Measurements from ENCODE around the gene DRD1.
"Not testable (repeated sequence)": the region's sequence is repeated elsewhere in the genome, so short reads cannot be mapped to it uniquely, and the experiment has no call there.

The DRD1 gene

DNA sequence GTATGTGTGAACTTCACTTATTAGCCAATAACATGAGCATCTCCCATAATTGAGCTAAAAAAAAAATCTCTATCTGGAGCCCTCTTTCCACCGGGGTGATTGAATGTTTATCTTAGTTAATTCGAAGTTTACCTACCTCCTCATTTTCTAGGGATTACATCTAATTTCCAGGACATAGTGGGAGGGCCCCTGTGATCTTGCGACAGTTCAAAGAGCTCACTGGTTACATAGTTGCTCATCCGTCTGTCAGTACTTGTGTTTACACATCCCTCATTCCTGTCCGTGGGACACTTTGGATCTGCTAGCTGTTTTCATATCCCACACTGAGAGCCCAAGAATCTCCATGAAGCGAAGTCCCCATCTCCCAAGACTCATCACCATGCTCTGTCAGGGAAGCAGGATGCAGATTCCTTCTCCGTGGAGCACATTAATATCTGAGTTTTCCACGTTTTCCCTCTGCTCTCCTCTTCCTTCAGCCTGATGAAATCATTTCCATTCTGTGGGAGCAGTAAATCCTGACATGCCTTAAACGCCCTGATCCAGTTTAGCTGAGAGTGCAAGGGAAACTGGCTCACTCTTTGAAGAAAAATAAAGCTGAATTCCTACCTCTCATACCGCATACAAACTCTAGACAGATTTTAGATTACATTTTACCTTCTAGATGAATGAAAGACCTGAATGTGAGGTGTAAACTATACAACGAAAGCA lies 24.2 kb upstream of the DRD1 start:
- DNase-seq = no peak

DNA sequence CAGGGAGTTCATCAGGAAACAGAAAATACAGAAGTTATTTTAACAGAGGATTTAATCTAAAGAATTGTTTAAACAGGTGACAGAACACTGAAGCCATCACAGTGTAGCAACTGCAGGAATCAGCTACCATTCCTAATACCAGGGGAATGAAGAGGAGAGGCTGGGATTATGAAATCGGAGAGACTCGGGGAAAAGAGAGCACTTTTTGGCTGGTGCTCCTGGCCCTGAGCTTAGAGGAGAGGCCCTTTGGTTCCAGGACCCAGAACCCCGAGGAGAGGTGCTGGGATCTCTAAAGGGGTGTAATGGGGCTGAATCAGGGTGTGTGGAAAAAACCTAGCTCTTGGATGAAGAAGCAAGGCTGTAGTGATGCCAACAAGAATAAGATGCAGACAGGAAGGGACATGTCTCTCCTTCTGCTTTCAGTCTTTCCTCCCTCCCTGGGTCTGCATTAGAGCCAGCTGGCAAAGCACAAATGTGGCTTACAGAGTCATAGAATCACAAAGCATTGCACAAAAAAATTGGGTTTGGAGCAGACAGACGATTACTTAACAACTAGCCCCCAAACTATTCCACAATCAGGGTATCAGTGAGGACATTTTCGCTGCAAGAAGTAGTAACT lies 22.8 kb upstream of the DRD1 start:
- DNase-seq = no peak

DNA sequence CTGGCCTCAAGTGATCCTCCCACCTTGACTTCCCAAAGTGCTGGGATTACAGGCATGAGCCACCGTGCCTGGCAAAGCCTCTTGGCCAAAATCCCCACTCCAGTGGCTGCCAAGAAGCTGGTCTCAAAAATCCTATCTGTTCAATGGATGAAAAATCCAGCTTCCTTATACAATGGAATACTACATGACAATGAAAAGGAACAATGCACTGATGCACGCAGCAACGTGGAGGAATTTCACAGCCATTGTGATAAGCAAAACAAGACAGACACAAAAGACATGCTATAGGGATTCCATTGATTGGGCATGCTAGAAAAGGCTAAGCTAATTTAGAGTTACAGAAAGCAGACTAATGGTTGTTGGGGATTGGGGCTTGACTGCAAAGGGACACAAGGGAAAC lies 21.3 kb upstream of the DRD1 start:
- no peak for DNase-seq

DNA sequence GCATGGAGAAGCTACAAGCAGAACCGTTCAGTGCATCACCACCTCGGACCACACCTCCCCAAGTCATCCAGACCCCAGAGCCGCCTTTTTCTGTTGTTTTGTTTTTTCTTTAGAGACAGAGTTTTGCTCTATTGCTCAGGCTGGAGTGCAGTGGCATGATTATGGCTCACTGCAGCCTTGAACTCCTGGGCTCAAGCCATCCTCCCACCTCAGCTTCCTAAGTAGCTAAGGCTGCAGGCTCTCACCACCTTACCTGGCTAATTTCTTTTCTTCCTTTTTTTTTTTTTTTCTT lies 20.9 kb upstream of the DRD1 start:
- DNase-seq = no peak

DNA sequence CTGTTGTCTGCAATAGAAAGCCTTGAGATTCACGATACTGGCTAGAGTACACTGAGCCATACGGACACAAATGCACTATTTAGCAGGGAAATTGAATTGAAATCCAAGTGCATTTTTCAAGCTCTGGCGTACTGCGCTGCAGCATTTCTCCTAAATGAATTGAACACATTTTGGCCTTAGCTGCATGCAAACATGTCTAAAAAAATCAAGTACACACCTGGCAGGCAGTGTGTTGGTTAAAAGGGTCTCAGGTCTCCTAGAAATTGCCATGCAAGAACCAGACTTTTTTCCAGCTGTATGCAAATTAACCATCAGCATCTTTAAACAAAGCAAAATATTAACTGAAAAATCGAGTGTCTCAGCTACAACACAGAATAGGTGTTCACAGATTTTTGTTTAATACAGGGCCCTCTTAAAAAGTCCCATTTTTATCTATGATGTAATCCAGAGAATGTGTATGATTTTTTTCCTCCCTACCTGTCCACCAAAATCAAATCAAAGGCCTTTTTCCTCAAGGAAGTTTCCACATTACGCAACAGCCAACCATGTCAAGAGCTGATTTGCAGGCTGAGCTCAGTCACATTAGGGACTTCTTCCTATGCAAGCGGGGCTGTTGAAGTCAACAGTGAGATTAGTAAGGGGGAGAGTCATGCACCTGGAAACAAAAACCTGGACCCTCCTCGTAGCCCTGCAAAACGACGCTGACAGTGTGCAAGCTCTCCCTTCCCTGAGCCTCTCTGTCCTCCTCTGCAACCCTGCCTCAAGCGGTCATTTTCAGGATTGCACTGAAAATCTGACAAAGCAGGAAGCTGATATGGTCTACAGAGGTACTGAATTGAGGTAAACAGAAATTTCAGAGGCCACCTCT lies 20.3 kb upstream of the DRD1 start:
- peak; percentile 77 for DNase-seq

DNA sequence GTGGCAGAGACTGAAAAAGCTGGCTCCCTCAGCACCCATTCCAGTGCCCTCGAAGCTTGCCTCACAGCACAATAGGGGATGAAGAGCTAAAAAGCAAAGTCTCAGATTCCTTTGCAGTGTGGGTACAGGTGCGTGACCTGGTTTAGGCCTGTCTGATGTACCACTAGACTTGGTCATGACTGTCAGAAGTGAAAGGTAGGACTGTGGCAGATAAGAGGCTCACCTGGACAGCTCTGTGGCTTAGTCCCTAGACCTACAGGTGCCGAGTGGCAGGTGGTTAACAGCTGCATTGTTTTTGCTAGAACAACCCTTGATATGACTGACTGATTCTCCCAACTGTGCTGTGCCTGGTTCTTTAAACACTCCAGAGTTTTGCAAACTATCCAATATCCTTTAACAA lies 19.7 kb upstream of the DRD1 start:
- no peak for DNase-seq

DNA sequence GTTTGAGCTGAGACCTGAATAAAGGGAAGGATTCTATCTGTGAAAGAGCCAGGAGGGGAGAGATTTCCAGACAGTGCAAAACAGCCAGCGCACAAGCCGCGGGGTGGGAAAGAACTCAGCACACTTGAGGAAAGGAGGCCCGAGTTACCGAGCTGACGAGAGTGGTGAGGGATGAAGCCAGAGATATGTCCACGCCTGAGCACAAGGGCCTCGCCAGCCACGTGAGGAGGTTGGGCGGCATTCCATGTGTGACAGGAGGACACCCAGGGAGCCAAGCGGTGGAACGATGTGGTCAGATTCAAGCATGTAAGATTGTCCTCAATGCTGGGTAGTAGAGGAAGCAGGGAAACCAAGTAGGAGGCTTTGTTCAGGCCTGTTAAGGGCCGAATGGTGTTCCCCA lies 17.4 kb upstream of the DRD1 start:
- no peak for DNase-seq

DNA sequence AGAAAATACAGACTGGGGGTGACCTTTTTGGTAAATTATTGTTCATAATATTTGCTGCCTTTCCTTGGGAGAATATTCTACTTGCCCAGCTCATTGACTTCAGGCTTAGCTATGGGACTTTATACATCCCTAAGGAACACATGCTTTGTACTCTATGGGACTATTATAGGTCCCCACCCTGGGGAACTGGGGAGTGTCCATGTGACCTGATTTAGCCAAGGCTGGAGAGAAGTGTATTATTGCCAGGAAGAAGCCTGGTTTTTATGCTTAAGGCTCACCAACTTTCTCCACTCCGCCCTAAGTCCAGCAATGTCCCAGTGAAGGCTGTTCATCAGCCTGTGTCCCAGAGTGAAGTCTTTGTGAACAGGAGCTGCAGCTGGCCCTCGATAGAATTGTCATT lies 16.6 kb upstream of the DRD1 start:
- DNase-seq = no peak

DNA sequence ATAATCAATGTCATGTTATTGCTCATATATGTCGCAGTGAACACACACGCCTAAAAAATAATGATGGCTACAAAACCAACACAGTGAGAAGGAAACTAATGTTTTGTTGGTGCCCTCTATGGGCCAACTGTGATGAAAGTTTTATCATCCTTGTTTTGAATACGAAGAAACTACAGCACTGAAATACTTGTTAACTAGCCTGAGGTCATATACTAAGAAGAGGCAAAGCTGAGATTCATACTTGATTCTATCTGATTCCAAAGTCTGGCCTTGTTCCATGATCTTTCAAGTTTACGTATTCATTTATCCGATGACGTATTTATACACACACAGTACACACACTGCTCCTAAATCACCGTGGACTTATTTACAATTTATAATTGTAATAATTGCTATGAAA lies 16.1 kb upstream of the DRD1 start:
- DNase-seq = peak; percentile 32

DNA sequence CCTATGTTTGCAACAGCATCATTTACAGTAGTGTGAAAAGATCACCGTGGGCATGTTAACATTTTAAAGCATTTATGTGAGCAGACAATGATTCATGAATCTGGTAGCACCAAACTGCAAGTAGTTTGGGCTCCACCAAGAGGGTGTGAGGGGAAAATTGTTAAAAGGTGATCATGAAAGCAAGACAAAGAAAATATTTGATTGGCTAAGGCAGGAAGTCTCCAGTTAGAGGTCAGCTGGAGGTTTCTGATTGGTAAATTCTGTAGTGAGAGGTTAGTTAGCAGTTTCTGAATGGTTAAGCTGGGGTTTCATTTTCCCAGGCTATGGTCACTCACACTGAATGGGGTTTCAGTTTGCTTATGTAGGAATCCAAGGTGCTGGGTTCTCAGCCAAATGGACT lies 13.5 kb upstream of the DRD1 start:
- no peak for DNase-seq

DNA sequence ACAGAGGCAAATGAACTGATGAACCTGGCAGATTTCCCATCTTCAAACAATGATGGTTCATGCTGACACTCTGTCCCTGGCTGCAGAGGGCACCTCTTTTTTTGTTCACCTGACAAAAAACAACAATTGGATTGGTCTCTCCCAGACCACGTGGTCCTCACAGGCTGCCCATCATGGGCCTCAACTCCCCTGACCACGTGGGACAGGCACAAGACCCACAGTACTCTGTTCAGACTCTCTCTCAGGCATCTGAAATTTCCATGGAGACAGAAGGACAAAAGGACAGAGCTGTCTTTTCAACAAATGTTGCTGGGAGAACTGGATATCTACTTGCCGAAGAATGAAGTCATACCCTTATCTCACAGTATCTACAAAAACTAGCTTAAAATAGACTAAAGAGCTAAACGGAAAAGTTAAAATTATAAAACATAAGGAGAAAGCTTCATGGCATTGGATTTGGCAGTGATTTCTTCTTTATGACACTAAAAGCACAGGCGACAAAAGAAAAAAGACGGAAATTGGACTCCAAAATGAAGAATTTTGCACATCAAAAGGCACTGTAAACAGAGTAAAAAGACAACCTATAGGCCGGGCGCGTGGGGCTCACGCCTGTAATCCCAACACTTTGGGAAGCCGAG lies 12.2 kb upstream of the DRD1 start:
- no peak for DNase-seq

DNA sequence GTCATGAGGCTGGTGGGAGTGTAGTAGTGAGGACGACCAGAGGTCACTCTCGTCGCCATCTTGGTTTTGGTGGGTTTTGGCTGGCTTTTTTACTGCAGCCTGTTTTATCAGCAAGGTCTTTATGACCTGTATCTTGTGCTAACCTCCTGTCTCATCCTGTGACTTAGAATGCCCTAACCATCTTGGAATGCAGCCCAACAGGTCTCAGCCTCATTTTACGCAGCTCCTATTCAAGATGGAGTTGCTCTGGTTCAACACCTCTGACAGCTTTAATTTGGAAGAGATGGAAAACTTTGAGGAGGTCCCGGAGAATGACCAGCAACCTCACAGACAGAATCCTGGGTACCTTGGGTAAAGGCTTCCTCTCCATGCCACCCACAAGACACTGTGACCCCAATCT lies 10.4 kb upstream of the DRD1 start:
- DNase-seq = not testable (repeated sequence)

DNA sequence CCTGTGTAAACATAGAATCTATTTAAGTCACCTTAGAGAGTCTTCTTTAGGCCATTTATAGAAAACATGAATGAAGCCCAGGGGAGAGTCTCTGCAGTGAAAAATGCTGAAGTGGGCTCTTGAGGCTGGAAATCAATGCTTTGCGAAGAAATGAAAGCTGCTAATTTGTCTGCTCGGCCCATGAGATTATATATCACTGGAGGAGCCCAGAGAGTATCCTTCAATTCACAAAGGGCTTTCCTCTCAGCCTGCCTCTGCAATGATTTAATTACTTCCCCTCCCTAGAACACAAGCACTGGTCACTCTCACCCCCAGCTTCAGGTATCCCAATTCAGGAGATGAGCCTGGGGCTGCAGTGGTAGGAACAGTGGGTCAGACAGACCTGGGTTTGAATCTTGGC lies 8.2 kb upstream of the DRD1 start:
- DNase-seq = no peak

DNA sequence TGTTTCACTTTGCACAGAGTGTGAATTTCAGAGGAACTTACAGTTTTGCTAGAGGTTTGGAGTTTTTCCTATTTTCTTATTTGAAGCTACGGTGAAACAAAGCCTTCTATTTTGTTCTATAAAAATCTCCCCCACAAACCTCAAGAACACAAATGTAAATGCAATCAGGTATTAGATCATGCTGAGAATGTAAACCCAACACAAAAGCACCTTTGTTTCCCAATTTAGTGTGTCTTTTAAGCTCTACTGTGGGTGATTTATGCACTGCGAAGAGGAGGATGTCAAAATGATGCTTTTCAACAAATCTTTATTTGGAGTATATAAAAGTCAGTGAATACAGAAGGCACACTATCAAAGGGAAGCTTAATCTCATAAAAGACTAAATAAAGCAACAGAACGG lies 4.3 kb upstream of the DRD1 start:
- no peak for DNase-seq

DNA sequence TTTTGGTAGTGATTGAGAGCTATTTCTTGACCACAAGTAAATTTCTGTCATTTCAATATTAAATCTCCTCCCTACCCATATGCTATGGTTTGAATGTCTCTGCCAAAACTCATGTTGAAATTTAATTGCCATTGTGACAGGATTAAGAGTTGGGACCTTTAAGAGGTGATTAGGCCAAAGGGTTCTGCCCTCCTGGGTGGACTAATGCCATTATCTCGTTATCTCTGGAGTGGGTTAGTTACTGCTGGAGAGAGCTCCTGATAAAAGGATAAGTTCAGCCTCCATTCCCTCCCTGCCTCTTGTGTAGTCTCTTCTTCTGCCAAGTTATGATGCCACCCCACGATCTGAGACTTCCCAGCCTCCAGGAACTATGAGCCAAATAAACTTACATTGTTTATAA lies 3.6 kb upstream of the DRD1 start:
- no peak for DNase-seq

DNA sequence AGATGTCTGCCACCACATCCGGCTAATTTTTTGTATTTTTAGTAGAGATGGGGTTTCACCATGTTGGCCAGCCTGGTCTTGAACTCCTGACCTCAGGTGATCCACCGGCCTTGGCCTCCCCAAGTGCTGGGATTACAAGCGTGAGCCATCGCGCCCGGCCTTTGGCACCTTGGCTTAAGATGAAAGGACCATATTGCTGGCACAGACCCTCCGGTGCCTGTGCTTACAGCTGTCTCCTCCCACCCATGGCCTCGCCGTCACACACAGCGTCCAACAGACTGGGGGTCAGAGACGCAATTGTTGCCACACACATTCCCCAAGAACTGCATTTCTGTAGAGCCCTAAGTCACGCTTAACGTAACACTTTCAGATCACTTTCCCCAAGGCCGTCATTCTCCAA lies 2.4 kb upstream of the DRD1 start:
- DNase-seq = not testable (repeated sequence)

DNA sequence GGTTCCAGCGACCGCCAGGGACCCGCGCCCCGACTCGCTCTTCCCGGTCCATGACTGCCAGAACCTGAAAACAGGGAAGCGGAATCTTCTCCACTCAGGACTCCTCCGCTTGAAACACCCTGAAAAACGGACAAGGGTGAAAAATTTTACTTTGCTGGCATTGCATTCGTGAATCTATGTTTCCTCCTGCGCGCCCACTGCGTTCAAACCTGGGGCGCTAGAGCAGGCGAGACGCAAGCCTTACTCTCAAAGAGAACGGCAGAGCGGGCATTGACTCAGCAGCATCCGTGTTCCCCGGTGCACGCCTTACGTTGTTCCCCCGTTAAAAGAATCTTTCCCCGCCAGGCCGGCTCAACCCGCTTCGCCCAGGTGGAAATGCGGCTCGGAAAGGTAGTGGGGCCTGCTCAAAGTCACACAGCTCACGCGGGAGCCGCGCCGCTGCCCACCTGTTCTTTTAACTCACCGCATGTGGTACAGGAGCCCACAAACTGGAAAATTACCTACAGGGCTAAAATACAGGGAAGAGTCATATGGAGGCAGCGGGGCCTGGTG lies 999 bp upstream of the DRD1 start:
- DNase-seq = no peak

DNA sequence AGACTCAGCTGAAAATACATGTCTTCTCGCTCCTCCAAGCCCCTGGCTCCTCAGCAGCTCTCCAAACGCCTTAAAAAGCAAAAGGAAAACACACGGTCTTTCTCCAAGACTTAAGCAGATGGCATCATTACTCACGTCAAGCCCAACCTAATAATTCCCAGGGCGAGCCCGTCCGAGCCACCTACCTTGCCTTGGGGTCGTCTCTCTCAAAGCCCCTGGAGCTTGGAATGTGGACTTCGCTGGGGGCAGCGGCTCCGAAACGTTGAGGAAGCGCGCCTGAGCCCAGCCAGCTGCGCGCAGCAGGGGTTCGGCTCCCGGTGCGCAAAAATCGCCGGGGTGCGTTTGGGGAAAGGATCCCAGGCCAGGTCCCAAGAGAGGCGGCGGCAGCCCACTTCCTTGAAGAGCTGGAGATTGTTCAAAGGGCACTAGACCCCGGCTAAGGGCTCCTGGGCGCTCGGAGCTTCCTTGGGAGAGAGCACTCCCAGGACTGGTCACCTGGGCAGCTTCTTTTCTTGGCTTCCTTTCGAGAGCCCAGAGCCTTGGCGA lies 395 bp downstream of the DRD1 start:
- no peak for DNase-seq

DNA sequence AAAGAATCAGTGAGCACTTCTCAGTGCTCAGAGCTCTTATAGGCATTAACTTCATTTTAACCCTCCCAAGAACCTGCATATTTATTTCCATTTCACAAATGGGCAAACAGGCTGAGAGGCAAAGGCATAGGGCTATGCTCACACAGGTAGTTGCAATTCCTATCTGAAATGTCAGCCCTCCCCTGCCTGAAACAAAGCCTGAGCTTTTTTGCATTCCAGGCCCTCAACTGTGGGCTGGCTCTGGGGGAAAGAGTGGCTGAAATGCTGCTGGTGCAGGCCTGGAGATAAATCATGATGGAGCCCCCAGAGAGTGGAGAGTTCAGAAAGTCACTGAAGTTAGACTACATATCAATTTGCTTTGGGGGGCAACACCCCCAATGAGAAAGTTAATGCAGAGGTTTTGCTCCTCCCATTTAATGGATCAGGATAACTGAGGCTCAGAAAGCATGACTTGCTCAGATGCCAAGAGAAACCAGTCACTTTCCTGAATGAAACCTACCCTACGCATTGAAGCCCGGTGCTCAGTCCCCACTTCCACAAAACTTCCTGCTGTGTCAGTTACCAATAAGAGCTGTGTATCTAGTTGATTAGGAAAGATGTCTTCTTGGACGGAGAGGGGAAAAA lies 5.6 kb downstream of the DRD1 start:
- DNase-seq = no peak

DNA sequence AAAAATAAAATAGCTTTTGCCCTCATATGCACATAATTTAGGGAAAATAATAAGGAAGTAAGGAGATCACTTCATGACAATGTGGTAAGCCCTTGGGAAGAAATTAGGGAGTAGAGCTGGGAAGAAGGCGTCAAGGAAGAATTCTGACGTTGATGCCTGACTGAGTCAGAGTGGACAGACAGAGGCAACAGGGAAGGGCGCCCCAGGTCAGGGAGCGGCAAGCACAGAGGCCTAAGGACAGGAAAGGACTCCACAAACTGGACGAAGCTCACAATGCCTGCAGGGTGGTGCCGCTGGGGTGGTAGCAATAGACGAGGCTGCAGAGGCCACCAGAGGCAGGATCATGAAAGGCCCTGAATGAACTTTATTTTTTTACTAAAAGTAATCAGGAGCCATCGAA lies 7.6 kb downstream of the DRD1 start:
- DNase-seq = no peak

DNA sequence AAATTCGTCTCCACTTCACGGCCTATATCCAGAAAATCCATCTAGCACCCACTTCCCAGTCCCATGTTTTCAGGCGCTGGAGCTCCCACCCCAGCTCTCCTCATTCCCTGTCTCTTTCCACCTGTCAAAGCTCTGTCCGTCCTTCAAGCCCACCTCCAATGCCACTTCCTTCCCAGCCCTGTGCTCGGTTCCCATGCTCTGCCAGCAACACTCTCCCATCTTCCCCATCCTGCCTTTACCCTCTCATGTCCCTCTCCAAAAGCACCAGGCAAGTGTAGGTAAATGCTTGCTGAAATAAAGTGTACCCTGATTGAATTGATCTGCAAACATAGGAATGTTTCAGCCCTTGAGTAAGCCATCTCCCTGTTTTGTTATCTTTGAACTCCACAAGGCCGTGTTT lies 9.2 kb downstream of the DRD1 start:
- DNase-seq = no peak

DNA sequence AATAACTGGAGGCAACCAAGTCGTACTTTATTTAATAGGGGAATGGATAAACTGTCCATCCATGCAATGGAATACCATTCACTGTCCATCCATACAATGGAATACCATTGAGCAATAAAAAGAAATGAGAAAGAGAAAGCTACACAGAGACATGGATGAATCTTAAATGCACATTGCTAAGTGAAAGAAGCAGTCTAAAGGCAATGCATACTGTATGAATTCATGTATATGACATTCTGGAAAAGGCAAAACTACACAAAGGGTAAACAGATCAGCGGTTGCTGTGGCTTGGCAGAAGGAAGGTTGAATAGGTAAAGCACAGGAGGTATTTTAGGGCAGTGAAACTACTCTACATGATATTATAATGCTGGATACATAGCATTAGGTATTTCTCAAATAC lies 16.2 kb downstream of the DRD1 start:
- no peak for DNase-seq

DNA sequence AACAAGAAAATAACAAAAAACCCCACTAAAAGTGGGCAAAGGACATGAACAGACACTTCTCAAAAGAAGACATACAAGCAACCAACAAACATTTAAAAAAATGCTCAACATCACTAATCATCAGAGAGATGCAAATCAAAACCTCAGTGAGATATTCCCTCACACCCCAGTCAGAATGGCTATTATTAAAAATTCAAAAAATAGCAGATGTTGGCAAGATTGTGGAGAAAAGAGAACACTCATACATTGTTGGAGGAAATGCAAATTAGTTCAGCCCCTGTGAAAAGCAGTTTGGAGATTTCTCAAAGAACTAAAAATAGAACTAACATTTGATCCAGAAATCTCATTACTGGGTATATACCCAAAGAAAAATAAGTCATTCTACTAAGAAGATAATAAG lies 19.4 kb downstream of the DRD1 start:
- not testable (repeated sequence) for DNase-seq

All from hematopoietic multipotent progenitor cell treated with erythropoietin and hydrocortisone succinate and interleukin-3 and kit ligand, for 4 days (in vitro differentiated cells).